Stimulated activated CD4-positive, alpha-beta T cell treated with anti-CD3 and anti-CD28 coated beads, Interleukin-2, amount 100 ng/mL, for 48 hours (primary cell): ENCODE measurements around the gene NGFR.
"Not testable (repeated sequence)": the region's sequence is repeated elsewhere in the genome, so short reads cannot be mapped to it uniquely, and the experiment has no call there.

Source experiments
- DNase-seq, 2 donors: peaks; one replicate each; pipeline ENCODE4 v3.0.0-alpha.2; 2020

NGFR gene

DNA sequence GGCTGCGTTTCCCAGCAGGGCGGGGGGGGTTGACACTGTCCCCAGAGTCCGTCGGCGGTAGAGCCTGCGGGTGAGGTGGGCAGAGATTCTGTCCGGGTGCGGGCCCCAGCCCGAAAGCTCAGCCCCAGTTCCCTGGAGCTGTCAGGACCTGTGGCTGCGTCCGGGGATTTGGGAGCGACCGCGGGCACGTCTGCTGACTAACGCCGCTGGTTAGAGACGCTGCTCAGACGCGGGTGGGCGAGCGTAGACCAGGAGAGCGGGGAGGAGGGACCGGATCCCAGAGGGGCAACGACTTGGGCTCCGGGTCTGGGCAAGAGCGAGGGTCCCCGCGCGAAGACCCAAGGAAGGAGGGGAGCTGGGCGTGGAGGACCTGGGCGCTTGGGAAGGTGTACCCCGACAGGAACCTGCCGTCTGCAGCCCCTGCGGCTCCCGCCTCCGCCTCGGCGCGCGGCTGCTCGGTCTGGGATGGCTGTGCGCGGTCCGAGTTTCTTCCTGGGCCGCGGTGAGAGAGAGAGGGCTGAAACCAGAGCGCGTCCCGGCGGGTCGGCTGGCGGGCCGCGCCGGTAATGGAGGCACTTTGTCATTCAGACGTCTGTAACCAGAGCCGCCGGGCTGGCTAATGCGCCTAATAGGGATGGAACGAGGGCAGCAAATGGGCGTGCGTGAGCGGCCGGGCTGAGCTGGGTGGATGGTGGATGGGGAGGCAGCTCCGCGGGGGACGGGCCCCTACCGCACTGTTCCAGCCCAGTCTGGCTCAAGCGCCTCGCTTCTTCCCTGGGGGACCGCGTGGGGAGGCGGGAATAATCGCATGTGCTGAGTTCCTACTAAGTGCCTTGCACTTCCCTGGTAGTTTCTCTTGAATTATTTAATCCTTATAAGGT is 2.3 kb downstream of the NGFR start:
- peak in 1 of 2 donors; percentile 7 for DNase-seq

DNA sequence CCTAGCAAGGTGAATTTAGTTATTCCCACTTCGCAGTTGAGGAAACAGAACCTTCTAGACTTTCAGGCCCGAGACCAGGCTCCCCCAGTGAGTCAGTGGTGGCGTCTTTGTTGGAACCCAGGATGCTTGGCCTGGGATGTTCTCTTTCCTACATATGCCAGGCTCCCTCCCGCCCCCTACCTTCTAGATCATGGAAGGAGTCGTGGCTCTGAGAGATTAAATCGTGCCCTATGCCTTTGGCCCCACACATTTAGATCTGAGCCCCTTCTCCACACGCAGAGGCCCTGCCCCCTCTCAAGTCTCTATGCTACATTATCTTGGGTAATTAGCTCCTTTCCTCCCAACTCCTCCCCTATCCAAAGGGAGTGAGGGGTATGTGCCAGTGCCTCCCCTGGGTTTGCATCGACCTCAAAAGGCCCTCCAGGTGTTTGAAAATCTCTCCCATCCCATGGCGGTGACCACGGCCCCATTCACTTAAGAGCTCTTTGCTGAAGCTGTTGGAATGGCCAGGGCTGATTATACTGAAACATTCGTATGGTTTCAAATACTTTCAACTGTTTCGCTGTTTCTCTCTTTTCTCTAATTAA is 3.0 kb downstream of the NGFR start:
- DNase-seq: no peak

DNA sequence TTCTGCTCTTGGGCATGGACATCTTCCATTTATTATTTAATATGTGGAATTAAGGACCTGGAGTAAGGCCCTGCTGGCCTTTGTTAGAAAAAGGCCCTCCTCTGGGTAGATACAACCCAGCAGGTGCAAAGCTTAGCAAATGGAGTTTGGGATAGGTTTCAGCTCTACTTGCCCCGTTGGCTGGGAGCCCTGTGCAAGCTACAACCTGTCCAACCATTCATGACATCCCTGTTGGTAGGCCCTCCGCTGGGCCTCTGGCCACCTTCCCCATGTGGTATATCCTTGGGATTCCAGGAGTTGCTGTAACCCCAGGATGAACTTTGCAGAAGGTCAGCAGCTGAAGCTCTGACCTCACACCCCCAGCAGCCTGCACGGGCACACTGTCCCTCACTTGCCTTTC is 6.4 kb downstream of the NGFR start:
- DNase-seq: no peak

DNA sequence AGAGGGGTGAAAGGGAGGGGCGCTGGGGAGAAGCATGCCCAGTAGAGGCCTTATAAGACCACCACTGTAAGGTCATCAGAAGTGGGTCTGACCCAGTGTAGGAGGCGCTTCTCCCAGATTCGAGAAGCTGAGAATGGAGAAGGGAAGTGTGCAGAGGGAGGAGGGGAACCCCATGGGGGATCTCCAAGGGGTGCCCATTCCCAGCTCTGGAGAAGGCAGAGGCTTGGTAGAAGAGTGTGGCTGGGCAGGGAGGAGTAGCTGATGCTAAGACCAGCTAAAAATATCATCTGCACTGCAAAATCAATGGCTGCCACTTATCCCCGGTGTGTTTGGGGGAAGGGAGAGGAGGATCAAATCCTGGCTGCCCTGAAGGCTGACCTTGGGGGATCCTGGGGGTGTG is 7.2 kb downstream of the NGFR start:
- DNase-seq: no peak

DNA sequence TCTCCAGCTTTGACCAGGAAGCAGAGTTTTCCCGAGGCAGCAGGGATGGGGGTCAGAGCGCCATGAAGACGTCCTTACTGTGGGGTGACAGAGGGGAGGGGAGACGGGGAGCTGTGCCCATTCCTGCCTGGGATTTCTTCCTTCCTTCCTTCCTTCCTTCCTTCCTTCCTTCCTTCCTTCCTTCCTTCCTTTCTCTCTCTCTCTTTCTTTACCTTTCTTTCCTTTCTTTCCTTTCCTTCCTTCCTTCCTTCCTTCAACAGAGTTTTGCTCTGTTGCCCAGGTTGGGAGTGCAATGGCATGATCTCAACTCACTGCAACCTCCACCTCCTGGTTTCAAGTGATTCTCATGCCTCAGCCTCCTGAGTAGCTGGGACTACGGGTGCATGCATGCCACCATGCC is 7.6 kb downstream of the NGFR start:
- not testable (repeated sequence) for DNase-seq

DNA sequence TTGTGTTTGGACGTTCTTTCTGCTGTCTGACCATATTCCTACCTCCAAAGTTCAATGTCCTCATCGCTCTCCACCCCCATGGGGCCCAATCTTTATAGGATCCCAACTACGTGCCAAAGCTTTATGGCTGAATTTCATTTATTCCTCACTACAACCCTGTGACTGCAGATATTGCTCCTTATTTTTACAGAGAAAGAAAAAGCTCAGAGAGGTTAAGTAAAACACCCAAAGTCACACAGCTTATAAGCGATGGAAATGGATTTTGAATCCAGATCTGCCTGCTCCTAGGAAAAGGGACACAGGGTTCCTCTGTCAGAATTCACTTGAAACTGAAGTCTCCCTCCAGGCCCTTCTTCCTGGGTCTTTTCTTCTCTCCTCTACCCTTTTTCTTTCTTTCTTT is 9.3 kb downstream of the NGFR start:
- no peak for DNase-seq

DNA sequence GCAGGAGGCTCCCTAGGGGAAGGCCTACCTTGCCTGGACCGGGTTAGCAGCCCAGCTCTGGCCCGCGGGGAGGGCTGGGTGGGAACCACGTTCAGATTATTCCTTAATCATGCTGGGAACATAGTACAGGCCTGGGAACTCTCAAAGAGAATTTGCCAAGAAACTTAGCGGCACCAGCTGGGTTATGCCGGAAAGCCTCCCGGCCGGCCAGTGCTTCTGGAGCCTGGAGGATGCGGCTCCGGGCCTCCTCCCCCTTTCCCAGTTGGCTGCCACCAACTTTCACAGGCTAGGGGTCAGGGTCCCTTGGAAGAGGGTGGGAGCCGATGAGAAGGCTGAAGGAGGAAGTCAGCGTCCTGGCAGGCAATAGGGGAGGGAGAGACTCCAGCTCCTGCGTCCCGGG is 10.8 kb downstream of the NGFR start:
- DNase-seq: no peak

DNA sequence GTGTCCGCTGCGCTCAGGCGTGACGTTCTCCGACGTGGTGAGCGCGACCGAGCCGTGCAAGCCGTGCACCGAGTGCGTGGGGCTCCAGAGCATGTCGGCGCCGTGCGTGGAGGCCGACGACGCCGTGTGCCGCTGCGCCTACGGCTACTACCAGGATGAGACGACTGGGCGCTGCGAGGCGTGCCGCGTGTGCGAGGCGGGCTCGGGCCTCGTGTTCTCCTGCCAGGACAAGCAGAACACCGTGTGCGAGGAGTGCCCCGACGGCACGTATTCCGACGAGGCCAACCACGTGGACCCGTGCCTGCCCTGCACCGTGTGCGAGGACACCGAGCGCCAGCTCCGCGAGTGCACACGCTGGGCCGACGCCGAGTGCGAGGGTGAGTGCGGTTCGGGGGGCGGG is 11.2 kb downstream of the NGFR start:
- DNase-seq: no peak

DNA sequence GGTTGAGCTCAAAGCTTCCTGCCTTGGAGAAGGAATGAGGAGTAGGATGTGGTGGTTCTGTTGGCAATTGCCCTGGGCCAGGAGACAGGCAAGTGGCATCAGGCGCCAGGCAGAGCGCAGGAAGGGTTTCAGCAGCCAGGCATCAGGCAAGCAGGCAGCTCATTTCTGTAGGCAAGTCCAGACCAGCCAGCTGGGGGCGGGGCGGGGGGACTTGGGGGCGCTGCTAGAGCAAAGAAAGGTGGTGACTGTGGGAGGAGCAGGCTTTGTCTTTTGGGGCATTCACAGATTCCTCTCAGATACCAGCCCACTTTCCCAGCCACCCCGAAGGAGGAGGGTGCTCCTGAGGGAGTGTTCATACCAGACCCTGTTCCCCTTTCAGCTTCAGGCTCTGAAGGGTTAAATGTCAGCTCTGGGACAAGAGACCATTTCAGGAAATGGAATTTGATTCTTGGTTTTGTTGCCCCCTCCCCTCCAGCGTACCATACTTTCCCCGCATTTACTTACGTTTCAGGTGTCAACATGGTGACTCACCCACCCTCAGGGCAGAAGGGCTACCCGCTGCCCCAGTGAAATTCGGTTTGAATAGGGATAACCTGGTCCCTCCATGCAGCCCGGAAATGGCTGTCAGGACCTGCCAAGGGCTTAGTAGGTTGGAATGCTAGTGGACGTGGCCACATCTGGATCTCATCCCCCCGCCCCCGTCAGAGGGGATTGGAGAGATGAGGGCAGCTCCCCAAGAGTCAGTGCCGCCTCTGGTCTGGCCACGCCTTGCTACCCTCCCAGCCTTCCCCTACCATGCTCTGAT is 13.2 kb downstream of the NGFR start:
- no peak for DNase-seq

DNA sequence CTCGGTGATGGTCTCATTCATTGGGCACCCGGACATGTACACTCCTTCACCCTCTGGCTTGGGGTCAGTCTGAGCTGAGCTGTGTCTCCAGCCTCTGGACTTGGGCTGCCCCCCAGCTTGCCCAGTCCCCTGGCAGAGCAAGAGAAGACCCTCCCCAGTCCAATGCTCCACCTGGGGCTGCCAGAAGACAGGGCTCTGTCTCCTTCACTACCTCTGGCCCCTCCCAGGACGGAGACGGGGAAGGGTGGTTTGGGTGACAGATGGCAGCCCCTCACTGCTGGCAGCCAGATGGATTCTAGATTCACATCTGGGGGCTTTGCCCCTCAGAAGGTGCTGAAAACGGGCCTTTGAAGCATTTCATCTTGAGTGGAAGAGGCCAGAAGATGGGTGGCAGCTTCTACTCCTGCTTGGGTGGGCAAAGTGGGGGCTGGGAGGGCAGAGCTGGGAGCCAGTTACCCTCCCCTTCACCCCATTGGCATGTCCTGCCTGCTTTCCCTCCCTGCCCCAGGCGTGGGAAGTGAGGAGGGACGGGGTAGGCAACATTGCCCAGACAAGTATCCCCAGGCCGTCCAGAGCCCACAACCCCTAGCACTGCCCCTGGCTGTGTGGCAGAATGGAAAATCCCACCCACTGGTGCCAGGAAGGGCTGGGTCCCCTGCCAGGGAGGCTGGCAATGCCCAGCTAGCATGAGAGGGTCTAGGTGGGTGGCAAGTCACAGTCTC is 13.9 kb downstream of the NGFR start:
- DNase-seq: no peak

DNA sequence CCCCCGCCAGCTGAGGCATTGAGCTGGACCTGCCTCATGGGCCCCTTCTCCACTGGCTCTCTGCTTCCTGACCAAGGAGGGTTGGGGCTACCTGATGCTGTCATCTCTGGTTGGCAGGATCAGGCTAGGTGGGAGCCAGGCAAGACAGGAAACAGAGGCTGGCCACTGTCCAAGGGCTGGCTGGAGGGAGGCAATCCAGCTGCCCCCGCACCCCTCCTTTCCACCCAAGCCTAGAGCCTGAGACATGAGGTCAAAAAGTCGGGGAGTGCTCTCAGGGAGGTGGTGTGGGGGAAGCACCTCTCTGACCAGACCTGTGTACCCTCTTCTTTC is 14.5 kb downstream of the NGFR start:
- DNase-seq: no peak

DNA sequence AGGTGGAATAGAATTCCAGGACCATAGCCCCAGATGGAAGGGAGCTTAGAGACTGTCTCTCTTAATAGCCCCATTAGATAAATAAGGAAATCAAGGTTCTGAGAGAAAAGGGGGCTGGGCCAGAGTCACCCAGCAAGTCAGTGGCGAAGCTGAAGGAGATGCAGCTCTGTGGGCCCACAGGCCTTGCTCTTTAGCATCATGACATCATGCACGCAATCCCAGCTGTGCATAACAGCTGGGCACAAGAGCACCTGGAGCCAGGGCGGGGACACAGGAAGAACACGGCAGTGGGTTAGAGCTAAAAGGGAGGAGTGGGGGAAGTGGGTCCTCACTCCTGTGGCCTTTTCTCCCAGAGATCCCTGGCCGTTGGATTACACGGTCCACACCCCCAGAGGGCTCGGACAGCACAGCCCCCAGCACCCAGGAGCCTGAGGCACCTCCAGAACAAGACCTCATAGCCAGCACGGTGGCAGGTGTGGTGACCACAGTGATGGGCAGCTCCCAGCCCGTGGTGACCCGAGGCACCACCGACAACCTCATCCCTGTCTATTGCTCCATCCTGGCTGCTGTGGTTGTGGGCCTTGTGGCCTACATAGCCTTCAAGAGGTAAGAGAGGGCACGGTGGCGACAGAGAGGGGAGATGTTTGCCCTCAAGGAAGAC is 15.1 kb downstream of the NGFR start:
- DNase-seq: no peak

DNA sequence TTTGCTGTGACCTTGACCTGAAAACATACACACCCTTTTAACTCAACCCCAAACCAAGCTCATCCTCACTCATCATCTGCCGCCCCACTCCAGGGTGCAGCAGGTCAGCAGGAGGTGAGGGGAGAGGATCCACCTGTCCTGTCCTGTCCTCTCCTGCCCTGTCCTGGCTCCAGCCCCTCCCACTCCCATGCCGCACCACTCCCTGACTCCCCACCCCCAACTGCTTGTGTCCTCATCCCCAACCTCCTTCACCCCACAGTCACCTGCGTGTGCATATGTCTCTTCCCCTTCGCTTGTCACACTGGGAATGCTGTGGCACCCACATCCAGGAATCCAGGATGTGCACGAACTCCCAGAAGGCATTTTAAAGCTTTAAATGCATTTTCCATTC is 15.6 kb downstream of the NGFR start:
- no peak for DNase-seq

DNA sequence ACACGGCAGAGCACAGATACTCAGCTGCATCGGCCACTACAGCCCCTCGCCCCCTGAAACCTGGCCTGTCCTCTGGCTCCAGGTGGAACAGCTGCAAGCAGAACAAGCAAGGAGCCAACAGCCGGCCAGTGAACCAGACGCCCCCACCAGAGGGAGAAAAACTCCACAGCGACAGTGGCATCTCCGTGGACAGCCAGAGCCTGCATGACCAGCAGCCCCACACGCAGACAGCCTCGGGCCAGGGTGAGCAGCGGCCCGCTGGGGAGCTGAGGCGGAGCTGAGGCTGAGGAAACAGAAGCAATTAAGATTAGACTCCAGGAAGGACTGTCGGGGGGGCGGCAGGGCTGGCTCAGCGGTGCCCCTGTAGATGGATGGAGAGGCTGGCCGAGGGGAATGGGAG is 16.7 kb downstream of the NGFR start:
- DNase-seq: no peak

DNA sequence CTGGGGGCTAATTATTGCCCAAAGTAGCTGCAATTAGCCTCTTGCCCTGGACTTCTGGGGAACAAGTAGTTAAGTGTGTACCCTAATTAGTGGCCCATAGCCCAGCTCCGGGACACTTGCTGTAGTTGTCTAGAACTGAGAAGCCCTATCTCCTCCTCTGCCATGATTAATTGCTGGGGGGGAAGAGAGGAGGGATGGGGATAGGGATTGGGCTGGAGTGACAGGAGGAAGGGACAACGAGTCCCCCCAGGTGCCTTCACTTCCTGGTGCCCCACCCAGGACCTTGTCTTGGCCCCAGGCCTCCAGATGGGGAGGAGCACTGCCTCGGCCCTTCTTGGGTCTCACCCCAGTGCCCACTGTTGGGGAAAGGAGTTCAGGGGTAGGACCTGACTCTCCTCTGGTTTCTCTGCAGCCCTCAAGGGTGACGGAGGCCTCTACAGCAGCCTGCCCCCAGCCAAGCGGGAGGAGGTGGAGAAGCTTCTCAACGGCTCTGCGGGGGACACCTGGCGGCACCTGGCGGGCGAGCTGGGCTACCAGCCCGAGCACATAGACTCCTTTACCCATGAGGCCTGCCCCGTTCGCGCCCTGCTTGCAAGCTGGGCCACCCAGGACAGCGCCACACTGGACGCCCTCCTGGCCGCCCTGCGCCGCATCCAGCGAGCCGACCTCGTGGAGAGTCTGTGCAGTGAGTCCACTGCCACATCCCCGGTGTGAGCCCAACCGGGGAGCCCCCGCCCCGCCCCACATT is 17.4 kb downstream of the NGFR start:
- no peak for DNase-seq

DNA sequence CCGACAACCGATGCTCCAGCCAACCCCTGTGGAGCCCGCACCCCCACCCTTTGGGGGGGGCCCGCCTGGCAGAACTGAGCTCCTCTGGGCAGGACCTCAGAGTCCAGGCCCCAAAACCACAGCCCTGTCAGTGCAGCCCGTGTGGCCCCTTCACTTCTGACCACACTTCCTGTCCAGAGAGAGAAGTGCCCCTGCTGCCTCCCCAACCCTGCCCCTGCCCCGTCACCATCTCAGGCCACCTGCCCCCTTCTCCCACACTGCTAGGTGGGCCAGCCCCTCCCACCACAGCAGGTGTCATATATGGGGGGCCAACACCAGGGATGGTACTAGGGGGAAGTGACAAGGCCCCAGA is 17.9 kb downstream of the NGFR start:
- DNase-seq: no peak

DNA sequence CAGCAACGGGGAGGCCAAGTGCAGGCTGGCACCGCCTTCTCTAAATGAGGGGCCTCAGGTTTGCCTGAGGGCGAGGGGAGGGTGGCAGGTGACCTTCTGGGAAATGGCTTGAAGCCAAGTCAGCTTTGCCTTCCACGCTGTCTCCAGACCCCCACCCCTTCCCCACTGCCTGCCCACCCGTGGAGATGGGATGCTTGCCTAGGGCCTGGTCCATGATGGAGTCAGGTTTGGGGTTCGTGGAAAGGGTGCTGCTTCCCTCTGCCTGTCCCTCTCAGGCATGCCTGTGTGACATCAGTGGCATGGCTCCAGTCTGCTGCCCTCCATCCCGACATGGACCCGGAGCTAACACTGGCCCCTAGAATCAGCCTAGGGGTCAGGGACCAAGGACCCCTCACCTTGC is 18.5 kb downstream of the NGFR start:
- DNase-seq: no peak

DNA sequence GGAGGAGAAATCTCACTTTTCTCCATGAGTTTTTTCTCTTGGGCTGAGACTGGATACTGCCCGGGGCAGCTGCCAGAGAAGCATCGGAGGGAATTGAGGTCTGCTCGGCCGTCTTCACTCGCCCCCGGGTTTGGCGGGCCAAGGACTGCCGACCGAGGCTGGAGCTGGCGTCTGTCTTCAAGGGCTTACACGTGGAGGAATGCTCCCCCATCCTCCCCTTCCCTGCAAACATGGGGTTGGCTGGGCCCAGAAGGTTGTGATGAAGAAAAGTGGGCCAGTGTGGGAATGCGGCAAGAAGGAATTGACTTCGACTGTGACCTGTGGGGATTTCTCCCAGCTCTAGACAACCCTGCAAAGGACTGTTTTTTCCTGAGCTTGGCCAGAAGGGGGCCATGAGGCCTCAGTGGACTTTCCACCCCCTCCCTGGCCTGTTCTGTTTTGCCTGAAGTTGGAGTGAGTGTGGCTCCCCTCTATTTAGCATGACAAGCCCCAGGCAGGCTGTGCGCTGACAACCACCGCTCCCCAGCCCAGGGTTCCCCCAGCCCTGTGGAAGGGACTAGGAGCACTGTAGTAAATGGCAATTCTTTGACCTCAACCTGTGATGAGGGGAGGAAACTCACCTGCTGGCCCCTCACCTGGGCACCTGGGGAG is 19.1 kb downstream of the NGFR start:
- DNase-seq: no peak

DNA sequence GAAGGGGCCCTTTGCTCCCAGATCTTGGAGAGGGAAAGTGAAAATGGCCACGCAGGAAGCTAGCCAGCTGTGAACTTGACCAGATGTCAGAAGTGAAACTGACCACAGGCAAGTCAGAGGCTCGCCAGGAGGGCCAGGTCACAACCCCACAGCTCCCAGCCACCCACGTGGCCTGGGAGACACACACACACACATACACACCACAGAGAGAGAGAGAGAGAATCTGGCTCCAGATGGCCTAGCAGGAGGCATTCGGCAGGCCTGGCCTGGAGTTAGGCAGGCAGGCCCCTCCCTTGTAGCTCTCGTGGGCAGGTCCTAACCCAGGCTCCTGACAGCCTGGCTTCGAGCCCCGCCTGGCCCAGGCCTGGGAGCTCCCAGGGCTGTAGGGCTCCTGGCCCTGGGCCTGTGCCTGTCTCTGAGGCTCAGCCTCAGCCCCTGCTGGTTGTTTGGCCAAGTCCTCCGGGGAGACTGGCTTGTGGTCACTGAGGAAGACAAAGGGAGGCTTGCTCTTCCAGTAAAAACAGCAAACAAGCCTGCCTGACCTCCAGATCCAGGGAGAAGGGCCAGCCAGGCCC is 20.2 kb downstream of the NGFR start:
- DNase-seq: no peak

DNA sequence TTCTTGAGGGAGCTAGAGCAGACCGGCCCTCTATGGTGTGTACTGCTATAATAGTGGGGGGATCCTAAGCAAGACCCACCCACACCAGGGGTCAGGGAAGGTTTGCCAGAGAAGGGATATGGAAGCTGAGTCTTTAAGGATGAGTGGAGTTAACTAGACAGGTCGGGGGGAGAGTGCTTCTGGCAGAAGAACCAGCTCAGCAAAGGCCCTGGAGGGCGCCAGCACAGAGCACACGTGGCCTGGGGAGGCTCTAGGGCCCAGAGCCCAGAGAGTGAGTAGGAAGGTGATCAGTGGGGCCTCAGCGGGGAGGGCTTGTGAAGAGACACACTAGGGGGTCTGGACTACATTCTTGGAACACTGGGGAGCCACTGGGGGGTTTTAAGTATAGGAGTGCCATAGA is 21.1 kb downstream of the NGFR start:
- DNase-seq: no peak

DNA sequence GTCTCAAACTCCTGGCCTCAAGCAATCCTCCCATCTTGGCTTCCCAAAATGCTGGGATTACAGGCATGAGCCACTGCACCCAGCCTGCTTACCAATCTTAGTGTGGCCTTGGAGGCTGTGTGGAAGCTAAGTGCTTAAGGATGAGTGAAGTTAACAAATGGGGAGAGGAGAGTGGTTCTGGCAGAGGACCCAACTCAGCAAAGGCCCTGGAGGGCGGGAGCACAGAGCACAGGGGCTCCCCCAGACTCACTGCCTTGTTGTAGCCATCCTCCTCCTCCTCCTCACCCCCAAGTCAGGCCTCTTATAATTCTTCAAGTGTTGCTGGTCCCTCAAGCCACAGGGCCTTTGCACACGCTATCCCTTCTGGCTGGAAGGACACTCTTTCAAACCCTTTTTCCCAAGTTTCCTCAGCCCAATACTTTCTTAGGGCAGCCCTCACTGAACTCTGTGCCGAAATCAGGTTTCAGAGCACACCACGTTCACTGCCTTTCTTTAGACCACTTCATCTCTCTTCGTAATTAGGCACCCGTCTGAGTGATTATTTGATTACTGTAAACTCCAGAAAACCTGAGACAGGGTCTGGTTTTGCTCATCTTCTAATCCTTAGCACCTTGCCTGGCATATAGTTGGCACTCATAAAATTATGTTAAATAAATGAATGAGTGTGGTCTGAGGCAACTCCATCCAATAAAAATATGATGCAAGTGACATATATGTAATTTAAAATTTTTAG is 23.4 kb downstream of the NGFR start:
- DNase-seq: no peak
